SK-N-SH treated with all-trans-retinoic acid at 6 μM for 48 hours (cell line): Measurements from ENCODE around the gene DFFA.

ENCODE experiments used
- ATAC-seq: fragments of 200-7000 bp; cut with Tn5 transposase; 3 replicates; pipeline ENCODE4 v1.9.1; 2020; ENCODE audit warnings: mild to moderate bottlenecking, moderate library complexity
- BACH2 ChIP-seq: fragments of 250-450 bp; sonication (Bioruptor Pico); IDR thresholded peaks from 2 replicates; pipeline ENCODE4 v1.9.0; 2021; ENCODE audit warnings: mild to moderate bottlenecking, borderline replicate concordance
- CSDC2 ChIP-seq: fragments of 250-450 bp; sonication (Bioruptor Pico); IDR thresholded peaks from 2 replicates; pipeline ENCODE4 v1.5.0; 2020; ENCODE audit warnings: mild to moderate bottlenecking, moderate library complexity
- ESRRG ChIP-seq: fragments of 250-450 bp; sonication (Bioruptor Pico); IDR thresholded peaks from 2 replicates; pipeline ENCODE4 v1.6.1; 2021; ENCODE audit warnings: mild to moderate bottlenecking
- GLIS3 ChIP-seq: fragments of 250-450 bp; sonication (Bioruptor Pico); IDR thresholded peaks from 2 replicates; pipeline ENCODE4 v1.5.0; 2020; ENCODE audit warnings: mild to moderate bottlenecking, moderate library complexity
- OSR1 ChIP-seq: fragments of 250-450 bp; sonication (Bioruptor Pico); IDR thresholded peaks from 2 replicates; pipeline ENCODE4 v1.8.0; 2022; ENCODE audit warnings: moderate library complexity, mild to moderate bottlenecking, inconsistent platforms
- SNAI2 ChIP-seq: fragments of 250-450 bp; sonication (Bioruptor Pico); IDR thresholded peaks from 2 replicates; pipeline ENCODE4 v1.5.0; 2020; ENCODE audit warnings: mild to moderate bottlenecking, moderate library complexity
- TCF4 ChIP-seq: fragments of 250-450 bp; sonication (Bioruptor Pico); IDR thresholded peaks from 2 replicates; pipeline ENCODE4 v1.8.0; 2021; ENCODE audit warnings: mild to moderate bottlenecking, moderate library complexity, borderline replicate concordance
- ZC3H10 ChIP-seq: fragments of 250-450 bp; sonication (Bioruptor Pico); IDR thresholded peaks from 2 replicates; pipeline ENCODE4 v1.5.1; 2021; ENCODE audit warnings: mild to moderate bottlenecking, moderate library complexity
- ZFP3 ChIP-seq: fragments of 250-450 bp; sonication (Bioruptor Pico); IDR thresholded peaks from 2 replicates; pipeline ENCODE4 v1.5.0; 2020; ENCODE audit warnings: mild to moderate bottlenecking, moderate library complexity
- ZFP30 ChIP-seq: fragments of 450-650 bp; formaldehyde crosslinking; IDR thresholded peaks from 2 replicates; pipeline ENCODE4 v1.5.0; 2022; ENCODE audit warnings: mild to moderate bottlenecking, moderate library complexity
- ZNF565 ChIP-seq: fragments of 450-650 bp; formaldehyde crosslinking; conservative IDR thresholded peaks from 2 replicates; pipeline ENCODE4 v1.5.0; 2020; ENCODE audit warnings: low read depth, mild to moderate bottlenecking, moderate library complexity
- TF ChIP-seq, protein P1 (sequence below): fragments of 250-450 bp; sonication (Bioruptor Pico); IDR thresholded peaks from 2 replicates; pipeline ENCODE4 v1.5.0; 2020; ENCODE audit warnings: mild to moderate bottlenecking, moderate library complexity
- TF ChIP-seq, protein P2 (sequence below): fragments of 250-450 bp; sonication (Bioruptor Pico); IDR thresholded peaks from 2 replicates; pipeline ENCODE4 v1.5.1; 2020; ENCODE audit warnings: low read depth, mild to moderate bottlenecking, moderate library complexity
- TF ChIP-seq, protein P3 (sequence below): fragments of 250-450 bp; sonication (Bioruptor Pico); IDR thresholded peaks from 2 replicates; pipeline ENCODE4 v1.8.0; 2020; ENCODE audit warnings: mild to moderate bottlenecking, moderate library complexity, borderline replicate concordance
- TF ChIP-seq, protein P4 (sequence below): fragments of 250-450 bp; sonication (Bioruptor Pico); IDR thresholded peaks from 2 replicates; pipeline ENCODE4 v1.5.1; 2021; ENCODE audit warnings: mild to moderate bottlenecking, moderate library complexity
- TF ChIP-seq, protein P5 (sequence below): fragments of 250-450 bp; sonication (Bioruptor Pico); IDR thresholded peaks from 2 replicates; pipeline ENCODE4 v1.8.0; 2021; ENCODE audit warnings: low read depth, mild to moderate bottlenecking, moderate library complexity, borderline replicate concordance

DFFA gene

DNA sequence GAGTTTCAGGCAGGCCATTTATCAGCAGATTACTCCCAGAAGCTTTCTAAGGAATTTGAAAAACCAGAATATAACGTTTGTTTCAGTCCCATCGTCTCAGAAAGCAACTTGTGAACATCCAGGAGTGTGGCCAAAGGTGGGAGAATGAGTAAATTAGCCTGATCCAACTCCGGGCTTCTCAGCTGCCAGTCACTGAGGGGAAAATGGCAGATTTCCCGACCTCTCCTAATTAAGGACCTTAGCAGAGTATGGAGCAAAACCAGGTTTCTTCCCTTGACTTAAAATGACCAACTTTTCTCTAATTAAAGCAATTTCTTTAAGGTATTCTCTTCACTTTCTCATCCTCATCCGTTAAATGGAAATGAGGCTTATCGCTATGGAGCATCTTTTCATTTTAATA is 21.5 kb downstream of the DFFA start (continued):
- TF ChIP-seq, protein P1, sequence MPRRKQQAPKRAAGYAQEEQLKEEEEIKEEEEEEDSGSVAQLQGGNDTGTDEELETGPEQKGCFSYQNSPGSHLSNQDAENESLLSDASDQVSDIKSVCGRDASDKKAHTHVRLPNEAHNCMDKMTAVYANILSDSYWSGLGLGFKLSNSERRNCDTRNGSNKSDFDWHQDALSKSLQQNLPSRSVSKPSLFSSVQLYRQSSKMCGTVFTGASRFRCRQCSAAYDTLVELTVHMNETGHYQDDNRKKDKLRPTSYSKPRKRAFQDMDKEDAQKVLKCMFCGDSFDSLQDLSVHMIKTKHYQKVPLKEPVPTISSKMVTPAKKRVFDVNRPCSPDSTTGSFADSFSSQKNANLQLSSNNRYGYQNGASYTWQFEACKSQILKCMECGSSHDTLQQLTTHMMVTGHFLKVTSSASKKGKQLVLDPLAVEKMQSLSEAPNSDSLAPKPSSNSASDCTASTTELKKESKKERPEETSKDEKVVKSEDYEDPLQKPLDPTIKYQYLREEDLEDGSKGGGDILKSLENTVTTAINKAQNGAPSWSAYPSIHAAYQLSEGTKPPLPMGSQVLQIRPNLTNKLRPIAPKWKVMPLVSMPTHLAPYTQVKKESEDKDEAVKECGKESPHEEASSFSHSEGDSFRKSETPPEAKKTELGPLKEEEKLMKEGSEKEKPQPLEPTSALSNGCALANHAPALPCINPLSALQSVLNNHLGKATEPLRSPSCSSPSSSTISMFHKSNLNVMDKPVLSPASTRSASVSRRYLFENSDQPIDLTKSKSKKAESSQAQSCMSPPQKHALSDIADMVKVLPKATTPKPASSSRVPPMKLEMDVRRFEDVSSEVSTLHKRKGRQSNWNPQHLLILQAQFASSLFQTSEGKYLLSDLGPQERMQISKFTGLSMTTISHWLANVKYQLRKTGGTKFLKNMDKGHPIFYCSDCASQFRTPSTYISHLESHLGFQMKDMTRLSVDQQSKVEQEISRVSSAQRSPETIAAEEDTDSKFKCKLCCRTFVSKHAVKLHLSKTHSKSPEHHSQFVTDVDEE: no peak
- TF ChIP-seq, all 23 proteins: peak for 0

DNA sequence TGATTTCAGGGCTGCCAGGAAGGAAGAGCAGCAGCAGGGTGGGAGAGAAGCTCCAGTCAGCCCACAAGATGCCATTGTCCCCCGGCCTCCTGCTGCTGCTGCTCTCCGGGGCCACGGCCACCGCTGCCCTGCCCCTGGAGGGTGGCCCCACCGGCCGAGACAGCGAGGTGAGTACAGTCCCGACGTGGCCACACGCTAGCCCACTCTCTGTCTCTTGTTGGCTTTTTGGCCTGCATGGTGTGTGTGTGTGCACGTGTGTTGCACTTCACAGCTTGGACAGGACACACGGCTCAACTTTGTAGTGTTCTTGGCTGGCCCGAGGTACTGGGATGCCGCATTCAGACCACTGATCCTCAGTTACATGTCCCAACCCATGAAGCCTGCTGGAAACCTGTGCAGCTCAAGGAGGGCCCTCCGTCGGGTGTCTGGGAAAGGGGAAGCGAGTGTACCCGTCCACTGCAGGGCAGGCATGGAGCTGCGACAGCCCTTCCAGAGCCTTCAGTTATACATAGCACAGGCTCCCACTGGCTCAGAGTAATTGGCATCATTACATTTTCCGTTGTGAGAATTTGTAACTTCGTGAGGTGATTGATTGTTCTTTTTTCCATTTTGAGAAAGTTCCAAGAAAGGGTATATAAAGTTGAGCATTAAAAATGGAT is 22.0 kb downstream of the DFFA start:
- peak; percentile 41 for ATAC-seq
- TF ChIP-seq OSR1 (CRISPR knock-in tag) (no peak), GLIS3 (CRISPR knock-in tag) (no peak), CSDC2 (CRISPR knock-in tag) (no peak), ESRRG (CRISPR knock-in tag) (no peak), SNAI2 (CRISPR knock-in tag) (no peak), ZNF565 (CRISPR knock-in tag) (no peak)
- TF ChIP-seq, protein P2, sequence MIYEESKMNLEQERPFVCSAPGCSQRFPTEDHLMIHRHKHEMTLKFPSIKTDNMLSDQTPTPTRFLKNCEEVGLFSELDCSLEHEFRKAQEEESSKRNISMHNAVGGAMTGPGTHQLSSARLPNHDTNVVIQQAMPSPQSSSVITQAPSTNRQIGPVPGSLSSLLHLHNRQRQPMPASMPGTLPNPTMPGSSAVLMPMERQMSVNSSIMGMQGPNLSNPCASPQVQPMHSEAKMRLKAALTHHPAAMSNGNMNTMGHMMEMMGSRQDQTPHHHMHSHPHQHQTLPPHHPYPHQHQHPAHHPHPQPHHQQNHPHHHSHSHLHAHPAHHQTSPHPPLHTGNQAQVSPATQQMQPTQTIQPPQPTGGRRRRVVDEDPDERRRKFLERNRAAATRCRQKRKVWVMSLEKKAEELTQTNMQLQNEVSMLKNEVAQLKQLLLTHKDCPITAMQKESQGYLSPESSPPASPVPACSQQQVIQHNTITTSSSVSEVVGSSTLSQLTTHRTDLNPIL (CRISPR knock-in tag): no peak
- TF ChIP-seq, protein P3, sequence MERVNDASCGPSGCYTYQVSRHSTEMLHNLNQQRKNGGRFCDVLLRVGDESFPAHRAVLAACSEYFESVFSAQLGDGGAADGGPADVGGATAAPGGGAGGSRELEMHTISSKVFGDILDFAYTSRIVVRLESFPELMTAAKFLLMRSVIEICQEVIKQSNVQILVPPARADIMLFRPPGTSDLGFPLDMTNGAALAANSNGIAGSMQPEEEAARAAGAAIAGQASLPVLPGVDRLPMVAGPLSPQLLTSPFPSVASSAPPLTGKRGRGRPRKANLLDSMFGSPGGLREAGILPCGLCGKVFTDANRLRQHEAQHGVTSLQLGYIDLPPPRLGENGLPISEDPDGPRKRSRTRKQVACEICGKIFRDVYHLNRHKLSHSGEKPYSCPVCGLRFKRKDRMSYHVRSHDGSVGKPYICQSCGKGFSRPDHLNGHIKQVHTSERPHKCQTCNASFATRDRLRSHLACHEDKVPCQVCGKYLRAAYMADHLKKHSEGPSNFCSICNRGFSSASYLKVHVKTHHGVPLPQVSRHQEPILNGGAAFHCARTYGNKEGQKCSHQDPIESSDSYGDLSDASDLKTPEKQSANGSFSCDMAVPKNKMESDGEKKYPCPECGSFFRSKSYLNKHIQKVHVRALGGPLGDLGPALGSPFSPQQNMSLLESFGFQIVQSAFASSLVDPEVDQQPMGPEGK (CRISPR knock-in tag): no peak

DNA sequence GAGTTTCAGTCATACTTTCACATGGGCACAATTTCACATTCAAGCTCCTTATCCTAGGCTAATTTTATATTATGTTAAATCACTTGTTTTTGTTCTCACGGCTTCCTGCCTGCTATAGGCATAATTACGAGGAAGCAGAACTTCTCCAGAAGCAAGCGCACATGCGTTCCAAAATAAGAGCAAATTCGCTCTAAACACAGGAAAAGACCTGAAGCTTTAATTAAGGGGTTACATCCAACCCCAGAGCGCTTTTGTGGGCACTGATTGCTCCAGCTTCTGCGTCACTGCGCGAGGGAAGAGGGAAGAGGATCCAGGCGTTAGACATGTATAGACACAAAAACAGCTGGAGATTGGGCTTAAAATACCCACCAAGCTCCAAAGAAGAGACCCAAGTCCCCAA is 22.6 kb downstream of the DFFA start, which contains the start of gene CORT:
TSS of gene CORT (plus strand) at position 281 of the 400 bp plus-strand sequence. CDS start 193 bp downstream, outside the sequence.
- no peak for ATAC-seq
- TF ChIP-seq ZFP3 (CRISPR knock-in tag): no peak
- TF ChIP-seq SNAI2 (CRISPR knock-in tag): no peak
- no peak for TF ChIP-seq TCF4 (CRISPR knock-in tag)
- TF ChIP-seq BACH2 (CRISPR knock-in tag): no peak
- TF ChIP-seq, protein P3 (CRISPR knock-in tag): no peak
- no peak for TF ChIP-seq ZC3H10 (CRISPR knock-in tag)
- no peak for TF ChIP-seq CSDC2 (CRISPR knock-in tag)

DNA sequence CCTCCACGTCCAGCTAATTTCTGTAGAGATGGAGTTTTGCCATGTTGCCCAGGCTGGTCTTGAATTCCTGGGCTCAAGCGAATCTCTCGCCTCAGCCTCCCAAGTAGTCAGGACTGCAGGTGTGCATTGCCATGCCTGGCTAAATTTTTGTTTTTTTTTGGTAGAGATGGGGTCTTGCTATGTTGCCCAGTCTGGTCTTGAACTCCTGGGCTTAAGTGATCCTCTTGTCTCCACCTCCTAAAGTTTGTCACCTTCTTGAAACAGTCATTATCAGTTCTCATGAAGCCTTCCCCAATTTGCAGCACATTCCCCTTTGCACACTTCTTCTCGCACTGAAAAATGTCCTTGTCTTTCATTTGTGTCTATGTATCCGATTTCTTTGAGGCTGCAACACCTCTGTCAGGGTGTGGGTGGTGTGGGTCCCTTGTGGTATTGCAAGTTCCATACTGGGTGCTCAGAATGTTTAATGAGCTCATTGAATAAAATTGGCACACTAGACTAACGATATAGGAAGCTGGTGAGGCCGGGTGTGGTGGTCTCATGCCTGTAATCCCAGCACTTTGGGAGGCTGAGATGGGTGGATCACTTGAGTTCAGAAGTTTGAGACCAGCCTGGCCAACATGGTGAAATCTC is 25.4 kb downstream of the DFFA start:
- no peak for ATAC-seq
- TF ChIP-seq TCF4 (CRISPR knock-in tag): no peak
- TF ChIP-seq SNAI2 (CRISPR knock-in tag): no peak
- TF ChIP-seq, protein P4, sequence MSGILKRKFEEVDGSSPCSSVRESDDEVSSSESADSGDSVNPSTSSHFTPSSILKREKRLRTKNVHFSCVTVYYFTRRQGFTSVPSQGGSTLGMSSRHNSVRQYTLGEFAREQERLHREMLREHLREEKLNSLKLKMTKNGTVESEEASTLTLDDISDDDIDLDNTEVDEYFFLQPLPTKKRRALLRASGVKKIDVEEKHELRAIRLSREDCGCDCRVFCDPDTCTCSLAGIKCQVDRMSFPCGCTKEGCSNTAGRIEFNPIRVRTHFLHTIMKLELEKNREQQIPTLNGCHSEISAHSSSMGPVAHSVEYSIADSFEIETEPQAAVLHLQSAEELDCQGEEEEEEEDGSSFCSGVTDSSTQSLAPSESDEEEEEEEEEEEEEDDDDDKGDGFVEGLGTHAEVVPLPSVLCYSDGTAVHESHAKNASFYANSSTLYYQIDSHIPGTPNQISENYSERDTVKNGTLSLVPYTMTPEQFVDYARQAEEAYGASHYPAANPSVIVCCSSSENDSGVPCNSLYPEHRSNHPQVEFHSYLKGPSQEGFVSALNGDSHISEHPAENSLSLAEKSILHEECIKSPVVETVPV: no peak
- no peak for TF ChIP-seq ZFP30 (CRISPR knock-in tag)
- TF ChIP-seq, protein P2 (CRISPR knock-in tag): no peak
- TF ChIP-seq, protein P5, sequence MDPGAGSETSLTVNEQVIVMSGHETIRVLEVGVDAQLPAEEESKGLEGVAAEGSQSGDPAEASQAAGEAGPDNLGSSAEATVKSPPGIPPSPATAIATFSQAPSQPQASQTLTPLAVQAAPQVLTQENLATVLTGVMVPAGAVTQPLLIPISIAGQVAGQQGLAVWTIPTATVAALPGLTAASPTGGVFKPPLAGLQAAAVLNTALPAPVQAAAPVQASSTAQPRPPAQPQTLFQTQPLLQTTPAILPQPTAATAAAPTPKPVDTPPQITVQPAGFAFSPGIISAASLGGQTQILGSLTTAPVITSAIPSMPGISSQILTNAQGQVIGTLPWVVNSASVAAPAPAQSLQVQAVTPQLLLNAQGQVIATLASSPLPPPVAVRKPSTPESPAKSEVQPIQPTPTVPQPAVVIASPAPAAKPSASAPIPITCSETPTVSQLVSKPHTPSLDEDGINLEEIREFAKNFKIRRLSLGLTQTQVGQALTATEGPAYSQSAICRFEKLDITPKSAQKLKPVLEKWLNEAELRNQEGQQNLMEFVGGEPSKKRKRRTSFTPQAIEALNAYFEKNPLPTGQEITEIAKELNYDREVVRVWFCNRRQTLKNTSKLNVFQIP (CRISPR knock-in tag): no peak
- TF ChIP-seq ESRRG (CRISPR knock-in tag): no peak
- no peak for TF ChIP-seq GLIS3 (CRISPR knock-in tag)
